ENCODE measurements around the gene HLA-F. TPM values are rescaled to one million over a fixed set of nuclear protein-coding genes. Genes with fewer than 3 reads are reported as not detected.

HLA-F gene
- total RNA-seq, 1 donor from 2014 or later, result not detected

DNA sequence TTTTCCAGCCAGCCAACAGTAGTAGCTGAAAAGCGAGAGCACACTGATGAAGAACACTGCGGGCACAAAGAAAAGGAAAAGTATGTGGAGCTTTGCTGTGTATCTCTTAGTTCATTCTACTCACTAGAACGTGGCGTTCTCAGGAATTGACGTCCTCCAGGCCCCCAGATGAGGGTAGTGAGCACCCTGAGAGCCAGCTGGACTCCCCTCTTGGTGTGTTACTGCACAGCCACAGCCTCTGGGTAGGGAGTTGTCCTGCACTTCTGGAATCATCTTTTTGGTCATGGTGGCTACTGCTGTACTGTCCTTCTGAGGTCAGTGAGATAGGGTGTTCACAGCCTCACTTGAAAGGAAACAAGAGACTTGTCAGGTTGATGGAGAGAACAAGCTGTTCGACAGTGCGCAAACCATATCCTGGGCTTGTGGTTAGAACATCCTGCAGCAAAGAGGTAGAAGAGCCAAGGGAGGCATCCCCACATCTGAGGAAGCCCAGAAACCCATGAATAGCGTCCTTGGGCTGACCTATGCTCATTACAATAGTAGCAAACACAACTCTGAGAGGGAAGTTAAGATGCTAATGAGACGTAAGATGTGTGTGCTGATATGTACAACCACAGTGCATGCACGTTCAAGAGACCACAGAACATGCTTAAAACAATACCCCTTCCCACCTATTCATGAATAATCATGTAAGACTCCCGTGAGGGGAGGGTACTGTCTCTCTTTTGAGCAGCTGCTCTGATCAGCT, 14.6 kb upstream of the HLA-F start:
- Mint-ChIP-seq H3K4me3 (ENCODE audit: low read depth) (no peak overlapping the region), H3K4me1 (ENCODE audit: low read depth) (no peaks in the 10 kb centered on the region), H3K27ac (no peak overlapping the region), H3K36me3 (ENCODE audit: insufficient read depth) (no peaks in the 10 kb centered on the region), H3K27me3 (peaks cover 80% of the 10 kb centered on the region), H3K9me3 (ENCODE audit: low read depth) (no peaks in the 10 kb centered on the region)
- no peak for TF ChIP-seq CTCF (IDR thresholded peaks at IDR 0.05; ENCODE audit: unreplicated experiment)
- no peak for DNase-seq (ENCODE audit: low spot score, unreplicated experiment)

GRCh38 chr6:29709188-29709587, 14.0 kb upstream of the HLA-F start:
- TF ChIP-seq CTCF (IDR thresholded peaks at IDR 0.05; ENCODE audit: unreplicated experiment), result no peak
- H3K4me3 Mint-ChIP-seq (ENCODE audit: low read depth), result no peak overlapping the region
- no peaks in the 10 kb centered on the region for H3K36me3 Mint-ChIP-seq (ENCODE audit: insufficient read depth)
- no peak for DNase-seq (ENCODE audit: low spot score, unreplicated experiment)
- H3K4me1 Mint-ChIP-seq (ENCODE audit: low read depth), result no peaks in the 10 kb centered on the region
- no peaks in the 10 kb centered on the region for H3K9me3 Mint-ChIP-seq (ENCODE audit: low read depth)
- peaks cover 77% of the 10 kb centered on the region for H3K27me3 Mint-ChIP-seq
- peak overlapping the region; percentile 38 for H3K27ac Mint-ChIP-seq

- no peaks in the 10 kb centered on the region for H3K36me3 Mint-ChIP-seq (ENCODE audit: insufficient read depth)
- no peak for TF ChIP-seq CTCF (IDR thresholded peaks at IDR 0.05; ENCODE audit: unreplicated experiment)
- H3K4me3 Mint-ChIP-seq (ENCODE audit: low read depth), result no peak overlapping the region
- no peak for DNase-seq (ENCODE audit: low spot score, unreplicated experiment)
- no peaks in the 10 kb centered on the region for H3K9me3 Mint-ChIP-seq (ENCODE audit: low read depth)
- no peaks in the 10 kb centered on the region for H3K4me1 Mint-ChIP-seq (ENCODE audit: low read depth)
- peaks cover 77% of the 10 kb centered on the region for H3K27me3 Mint-ChIP-seq
- H3K27ac Mint-ChIP-seq, result no peak overlapping the region
Measured at GRCh38 chr6:29710281-29710941, 12.8 kb upstream of the HLA-F start.

DNA sequence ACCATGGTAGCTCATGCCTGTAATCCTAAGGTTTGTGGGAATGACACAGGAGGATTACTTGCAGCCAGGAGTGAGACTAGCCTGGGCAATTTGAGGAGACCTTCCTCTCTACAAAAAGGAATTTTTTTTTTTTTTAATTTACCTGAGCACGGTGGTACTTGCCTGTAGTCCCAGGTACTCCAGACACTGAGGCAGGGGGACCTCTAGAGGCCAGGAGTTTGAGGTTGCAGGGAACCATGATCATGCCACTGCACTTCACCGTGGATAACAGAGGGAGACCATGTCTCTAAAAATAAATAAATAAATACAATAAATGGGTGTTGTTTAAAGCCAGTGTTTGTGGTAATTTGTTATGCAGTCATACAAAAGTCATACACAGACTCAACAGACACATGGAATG, 2.4 kb upstream of the HLA-F start:
- H3K4me3 Mint-ChIP-seq (ENCODE audit: low read depth), result no peak overlapping the region
- H3K27me3 Mint-ChIP-seq, result peaks cover 57% of the 10 kb centered on the region
- H3K4me1 Mint-ChIP-seq (ENCODE audit: low read depth), result no peaks in the 10 kb centered on the region
- TF ChIP-seq CTCF (IDR thresholded peaks at IDR 0.05; ENCODE audit: unreplicated experiment), result peak; percentile 18
- no peaks in the 10 kb centered on the region for H3K9me3 Mint-ChIP-seq (ENCODE audit: low read depth)
- DNase-seq (ENCODE audit: low spot score, unreplicated experiment), result no peak
- H3K27ac Mint-ChIP-seq, result no peak overlapping the region
- H3K36me3 Mint-ChIP-seq (ENCODE audit: insufficient read depth), result no peaks in the 10 kb centered on the region

GRCh38 chr6:29723666-29724588, 693 bp downstream of the HLA-F start:
- Mint-ChIP-seq H3K27ac (no peak overlapping the region), H3K4me1 (ENCODE audit: low read depth) (no peaks in the 10 kb centered on the region), H3K9me3 (ENCODE audit: low read depth) (no peaks in the 10 kb centered on the region), H3K4me3 (ENCODE audit: low read depth) (peak overlapping the region; percentile 65), H3K27me3 (peaks cover 73% of the 10 kb centered on the region), H3K36me3 (ENCODE audit: insufficient read depth) (no peaks in the 10 kb centered on the region)
- DNase-seq (ENCODE audit: low spot score, unreplicated experiment), result no peak
- no peak for TF ChIP-seq CTCF (IDR thresholded peaks at IDR 0.05; ENCODE audit: unreplicated experiment)

Measured in progenitor cell of endocrine pancreas (in vitro differentiated cells).